Nephron (organoid): Measurements from ENCODE around the gene AHI1.
A peak's percentile ranks its signal among the peaks of the same experiment; 100 is the strongest.

Experiments used
- H3K27ac Mint-ChIP-seq, 3 experiments: 2 replicates each; pipeline ENCODE4 v1.8.0; 2020; ENCODE audit warnings: mixed read lengths in 3 of 3, mild to moderate bottlenecking in 2 of 3, moderate library complexity in 1 of 3
- H3K27me3 Mint-ChIP-seq: 2 replicates; pipeline ENCODE4 v1.8.0; 2021; ENCODE audit warnings: low read depth, mild to moderate bottlenecking, moderate library complexity, mixed read lengths
- H3K36me3 Mint-ChIP-seq: 2 replicates; pipeline ENCODE4 v1.8.0; 2020; ENCODE audit warnings: low read depth, mixed read lengths
- H3K4me1 Mint-ChIP-seq: 2 replicates; pipeline ENCODE4 v1.8.0; 2020; ENCODE audit warnings: mixed read lengths
- H3K4me3 Mint-ChIP-seq, 3 experiments: 2 replicates each; pipeline ENCODE4 v1.8.0; 2020; ENCODE audit warnings: mild to moderate bottlenecking in 3 of 3, mixed read lengths in 3 of 3, moderate library complexity in 2 of 3
- H3K9me3 Mint-ChIP-seq: 2 replicates; pipeline ENCODE4 v1.8.0; 2020; ENCODE audit warnings: mixed read lengths
- TF ChIP-seq, protein P1 (sequence below), 3 experiments: fragments of 200-600 bp; sonication (generic); IDR thresholded peaks; one replicate each; pipeline ENCODE4 v1.5.0; 2021; ENCODE audit warnings: antibody characterized with exemption in 3 of 3; ENCODE audit not compliant: unreplicated experiment in 3 of 3

Gene AHI1

DNA sequence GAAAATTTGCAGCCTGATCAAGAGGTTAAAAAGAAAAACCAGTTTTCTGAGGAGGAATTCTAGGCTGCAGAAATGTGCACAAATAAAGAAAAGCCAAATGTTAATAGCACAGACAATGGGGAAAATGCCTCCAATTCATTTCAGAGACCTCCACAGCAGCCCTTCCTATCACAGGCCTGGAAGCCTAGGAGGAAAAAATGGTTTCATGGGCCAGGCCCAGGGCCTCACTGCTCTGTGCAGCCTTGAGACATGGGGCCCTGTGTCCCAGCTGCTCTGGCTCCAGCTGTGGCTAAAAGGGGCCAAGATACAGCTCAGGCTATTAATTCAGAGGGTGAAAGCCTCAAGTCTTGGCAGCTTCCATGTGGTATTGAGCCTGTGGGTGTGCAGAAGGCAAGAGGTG, 18.9 kb downstream of the AHI1 start:
- H3K27me3 Mint-ChIP-seq = no peaks in the 10 kb centered on the region
- TF ChIP-seq, protein P1, sequence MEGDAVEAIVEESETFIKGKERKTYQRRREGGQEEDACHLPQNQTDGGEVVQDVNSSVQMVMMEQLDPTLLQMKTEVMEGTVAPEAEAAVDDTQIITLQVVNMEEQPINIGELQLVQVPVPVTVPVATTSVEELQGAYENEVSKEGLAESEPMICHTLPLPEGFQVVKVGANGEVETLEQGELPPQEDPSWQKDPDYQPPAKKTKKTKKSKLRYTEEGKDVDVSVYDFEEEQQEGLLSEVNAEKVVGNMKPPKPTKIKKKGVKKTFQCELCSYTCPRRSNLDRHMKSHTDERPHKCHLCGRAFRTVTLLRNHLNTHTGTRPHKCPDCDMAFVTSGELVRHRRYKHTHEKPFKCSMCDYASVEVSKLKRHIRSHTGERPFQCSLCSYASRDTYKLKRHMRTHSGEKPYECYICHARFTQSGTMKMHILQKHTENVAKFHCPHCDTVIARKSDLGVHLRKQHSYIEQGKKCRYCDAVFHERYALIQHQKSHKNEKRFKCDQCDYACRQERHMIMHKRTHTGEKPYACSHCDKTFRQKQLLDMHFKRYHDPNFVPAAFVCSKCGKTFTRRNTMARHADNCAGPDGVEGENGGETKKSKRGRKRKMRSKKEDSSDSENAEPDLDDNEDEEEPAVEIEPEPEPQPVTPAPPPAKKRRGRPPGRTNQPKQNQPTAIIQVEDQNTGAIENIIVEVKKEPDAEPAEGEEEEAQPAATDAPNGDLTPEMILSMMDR (IDR thresholded peaks at IDR 0.05; ENCODE audit: unreplicated experiment in 3 of 3) = no peak
- H3K4me1 Mint-ChIP-seq = peaks cover 22% of the 10 kb centered on the region

GRCh38 chr6:135475292-135475886, 22.2 kb downstream of the AHI1 start:
- peaks cover 34% of the 10 kb centered on the region for H3K9me3 Mint-ChIP-seq
- H3K36me3 Mint-ChIP-seq = peaks cover 50% of the 10 kb centered on the region
- H3K4me1 Mint-ChIP-seq = peaks cover 22% of the 10 kb centered on the region
- peak overlapping the region; percentile 88 to 94 (median 88) for H3K27ac Mint-ChIP-seq
- TF ChIP-seq, protein P1 (IDR thresholded peaks at IDR 0.05; ENCODE audit: unreplicated experiment in 3 of 3) = no peak
- no peaks in the 10 kb centered on the region for H3K27me3 Mint-ChIP-seq
- no peak overlapping the region for H3K4me3 Mint-ChIP-seq

More for the DNA sequence above, 18.9 kb downstream of the AHI1 start:
- no peak overlapping the region for H3K4me3 Mint-ChIP-seq
- no peak overlapping the region for H3K27ac Mint-ChIP-seq
- peaks cover 66% of the 10 kb centered on the region for H3K36me3 Mint-ChIP-seq
- peaks cover 49% of the 10 kb centered on the region for H3K9me3 Mint-ChIP-seq

- H3K27me3 Mint-ChIP-seq = no peaks in the 10 kb centered on the region
- peak overlapping the region; percentile 88 to 94 (median 88) for H3K27ac Mint-ChIP-seq
- peaks cover 22% of the 10 kb centered on the region for H3K4me1 Mint-ChIP-seq
- TF ChIP-seq, protein P1 (IDR thresholded peaks at IDR 0.05; ENCODE audit: unreplicated experiment in 3 of 3) = no peak
- peaks cover 31% of the 10 kb centered on the region for H3K9me3 Mint-ChIP-seq
- H3K36me3 Mint-ChIP-seq = peaks cover 50% of the 10 kb centered on the region
- H3K4me3 Mint-ChIP-seq = no peak overlapping the region
These were observed 23.2 kb downstream of the AHI1 start for GRCh38 chr6:135474362-135474761.

- Mint-ChIP-seq H3K4me3 (no peak overlapping the region), H3K9me3 (peaks cover 11% of the 10 kb centered on the region), H3K27me3 (no peaks in the 10 kb centered on the region), H3K4me1 (no peaks in the 10 kb centered on the region), H3K27ac (no peak overlapping the region), H3K36me3 (peaks cover 57% of the 10 kb centered on the region)
- TF ChIP-seq, protein P1 (IDR thresholded peaks at IDR 0.05; ENCODE audit: unreplicated experiment in 3 of 3) = no peak
These were observed 31.6 kb downstream of the AHI1 start for GRCh38 chr6:135465903-135466302.

GRCh38 chr6:135465307-135465706, 32.2 kb downstream of the AHI1 start:
- H3K9me3 Mint-ChIP-seq = peaks cover 6% of the 10 kb centered on the region

More at GRCh38 chr6:135465307-135465706, 32.2 kb downstream of the AHI1 start:
- H3K4me3 Mint-ChIP-seq = no peak overlapping the region
- H3K4me1 Mint-ChIP-seq = no peaks in the 10 kb centered on the region
- H3K27me3 Mint-ChIP-seq = no peaks in the 10 kb centered on the region
- H3K27ac Mint-ChIP-seq = no peak overlapping the region
- H3K36me3 Mint-ChIP-seq = peaks cover 52% of the 10 kb centered on the region
- TF ChIP-seq, protein P1 (IDR thresholded peaks at IDR 0.05; ENCODE audit: unreplicated experiment in 3 of 3) = no peak
